ENCODE measurements around the gene MS4A10.

Gene MS4A10

GRCh38 chr11:60765355-60765754 lies 19.8 kb upstream of the MS4A10 start:
- in situ Hi-C loops (cut with HindIII; ENCODE audit: low sequenced_read_pairs), result no loop called here
- no peak overlapping the region for H3K4me3 ChIP-seq (ENCODE audit: low read depth, low read length)
- DNase-seq (ENCODE audit: low read depth), result no peak
- no peak for TF ChIP-seq CTCF (IDR thresholded peaks at IDR 0.05; ENCODE audit: low read depth, low read length, missing control alignments)

- in situ Hi-C loops (cut with HindIII; ENCODE audit: low sequenced_read_pairs), result no loop called here
- H3K4me3 ChIP-seq (ENCODE audit: low read depth, low read length), result no peak overlapping the region
- DNase-seq (ENCODE audit: low read depth), result no peak
- no peak for TF ChIP-seq CTCF (IDR thresholded peaks at IDR 0.05; ENCODE audit: low read depth, low read length, missing control alignments)
These were observed 18.6 kb upstream of the MS4A10 start for GRCh38 chr11:60766547-60766946.

- TF ChIP-seq CTCF (IDR thresholded peaks at IDR 0.05; ENCODE audit: low read depth, low read length, missing control alignments), result peak; percentile 31
- no peak for DNase-seq (ENCODE audit: low read depth)
- in situ Hi-C loops (cut with HindIII; ENCODE audit: low sequenced_read_pairs), result no loop called here
- no peak overlapping the region for H3K4me3 ChIP-seq (ENCODE audit: low read depth, low read length)
These were observed 17.7 kb upstream of the MS4A10 start for GRCh38 chr11:60767388-60767811.

- TF ChIP-seq CTCF (IDR thresholded peaks at IDR 0.05; ENCODE audit: low read depth, low read length, missing control alignments), result no peak
- no peak overlapping the region for H3K4me3 ChIP-seq (ENCODE audit: low read depth, low read length)
- in situ Hi-C loops (cut with HindIII; ENCODE audit: low sequenced_read_pairs), result no loop called here
- DNase-seq (ENCODE audit: low read depth), result no peak
These were observed 16.9 kb upstream of the MS4A10 start for GRCh38 chr11:60768202-60768601.

GRCh38 chr11:60769273-60769672 lies 15.9 kb upstream of the MS4A10 start:
- DNase-seq (ENCODE audit: low read depth), result no peak
- no peak for TF ChIP-seq CTCF (IDR thresholded peaks at IDR 0.05; ENCODE audit: low read depth, low read length, missing control alignments)
- in situ Hi-C loops (cut with HindIII; ENCODE audit: low sequenced_read_pairs), result no loop called here
- no peak overlapping the region for H3K4me3 ChIP-seq (ENCODE audit: low read depth, low read length)

GRCh38 chr11:60769811-60770210 lies 15.3 kb upstream of the MS4A10 start:
- no peak for DNase-seq (ENCODE audit: low read depth)
- no peak overlapping the region for H3K4me3 ChIP-seq (ENCODE audit: low read depth, low read length)
- in situ Hi-C loops (cut with HindIII; ENCODE audit: low sequenced_read_pairs), result no loop called here
- TF ChIP-seq CTCF (IDR thresholded peaks at IDR 0.05; ENCODE audit: low read depth, low read length, missing control alignments), result no peak

GRCh38 chr11:60771146-60771545 lies 14.0 kb upstream of the MS4A10 start:
- no peak for TF ChIP-seq CTCF (IDR thresholded peaks at IDR 0.05; ENCODE audit: low read depth, low read length, missing control alignments)

More at GRCh38 chr11:60771146-60771545, 14.0 kb upstream of the MS4A10 start:
- DNase-seq (ENCODE audit: low read depth), result no peak
- in situ Hi-C loops (cut with HindIII; ENCODE audit: low sequenced_read_pairs), result no loop called here
- no peak overlapping the region for H3K4me3 ChIP-seq (ENCODE audit: low read depth, low read length)
